D721Med (cell line): ENCODE data around the gene C1QTNF7.

Source experiments
- DNase-seq: peaks from one replicate; pipeline ENCODE4 v3.0.0; 2011; ENCODE audit warnings: low spot score; ENCODE audit not compliant: insufficient read length
- FAIRE-seq: peaks from 2 replicates; lab custom pipeline; 2011; peaks lifted over from hg19 to GRCh38; lab: Jason Lieb, UNC
- TF ChIP-seq, protein P1 (sequence below): IDR thresholded peaks from 2 replicates; pipeline ENCODE4 v1.5.1; 2012; ENCODE audit warnings: mild to moderate bottlenecking, control low read depth; ENCODE audit not compliant: insufficient read depth; ENCODE audit errors: missing control alignments

Gene C1QTNF7

DNA sequence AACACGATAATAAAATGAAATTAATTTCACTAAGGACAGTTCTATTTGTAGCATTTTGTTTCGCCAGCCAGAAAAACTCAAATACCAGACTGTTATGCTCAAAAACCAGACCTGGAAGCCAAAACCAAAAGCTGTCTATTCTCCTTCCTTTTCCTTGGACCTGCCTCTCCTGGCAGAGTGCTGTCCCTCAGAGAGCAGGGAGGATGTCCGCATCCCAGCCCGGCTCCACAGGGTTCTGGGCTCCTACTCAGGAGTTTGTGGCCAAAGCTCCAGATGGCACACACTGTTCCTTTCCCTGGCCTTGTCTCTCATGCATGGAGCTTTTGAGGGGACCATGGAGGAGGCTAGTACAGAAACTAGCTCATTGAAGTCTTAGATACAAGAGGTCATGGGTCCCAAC is 41.9 kb upstream of the C1QTNF7 start:
- TF ChIP-seq, protein P1, sequence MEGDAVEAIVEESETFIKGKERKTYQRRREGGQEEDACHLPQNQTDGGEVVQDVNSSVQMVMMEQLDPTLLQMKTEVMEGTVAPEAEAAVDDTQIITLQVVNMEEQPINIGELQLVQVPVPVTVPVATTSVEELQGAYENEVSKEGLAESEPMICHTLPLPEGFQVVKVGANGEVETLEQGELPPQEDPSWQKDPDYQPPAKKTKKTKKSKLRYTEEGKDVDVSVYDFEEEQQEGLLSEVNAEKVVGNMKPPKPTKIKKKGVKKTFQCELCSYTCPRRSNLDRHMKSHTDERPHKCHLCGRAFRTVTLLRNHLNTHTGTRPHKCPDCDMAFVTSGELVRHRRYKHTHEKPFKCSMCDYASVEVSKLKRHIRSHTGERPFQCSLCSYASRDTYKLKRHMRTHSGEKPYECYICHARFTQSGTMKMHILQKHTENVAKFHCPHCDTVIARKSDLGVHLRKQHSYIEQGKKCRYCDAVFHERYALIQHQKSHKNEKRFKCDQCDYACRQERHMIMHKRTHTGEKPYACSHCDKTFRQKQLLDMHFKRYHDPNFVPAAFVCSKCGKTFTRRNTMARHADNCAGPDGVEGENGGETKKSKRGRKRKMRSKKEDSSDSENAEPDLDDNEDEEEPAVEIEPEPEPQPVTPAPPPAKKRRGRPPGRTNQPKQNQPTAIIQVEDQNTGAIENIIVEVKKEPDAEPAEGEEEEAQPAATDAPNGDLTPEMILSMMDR: no peak
- no peak for DNase-seq
- FAIRE-seq: no peak

DNA sequence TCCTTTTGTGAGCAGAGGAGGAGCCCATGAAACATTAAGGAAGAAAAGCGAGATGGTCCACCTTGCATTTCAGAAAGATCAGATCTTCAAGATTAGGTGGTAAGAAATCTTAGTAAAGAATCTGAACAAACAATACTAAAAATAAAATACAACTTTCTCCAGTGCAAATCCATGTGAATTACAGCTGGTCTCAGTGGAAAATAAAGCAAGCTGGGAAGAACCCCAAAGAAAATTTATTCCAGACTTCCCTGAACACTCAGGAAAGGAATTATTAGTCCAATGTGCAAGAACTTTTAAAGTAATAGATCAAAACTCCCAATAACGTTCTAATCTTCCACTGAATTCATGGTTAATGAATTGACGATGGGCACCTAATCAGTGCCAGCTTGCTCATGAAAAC is 37.3 kb upstream of the C1QTNF7 start:
- no peak for FAIRE-seq
- DNase-seq: no peak
- TF ChIP-seq, protein P1: no peak

DNA sequence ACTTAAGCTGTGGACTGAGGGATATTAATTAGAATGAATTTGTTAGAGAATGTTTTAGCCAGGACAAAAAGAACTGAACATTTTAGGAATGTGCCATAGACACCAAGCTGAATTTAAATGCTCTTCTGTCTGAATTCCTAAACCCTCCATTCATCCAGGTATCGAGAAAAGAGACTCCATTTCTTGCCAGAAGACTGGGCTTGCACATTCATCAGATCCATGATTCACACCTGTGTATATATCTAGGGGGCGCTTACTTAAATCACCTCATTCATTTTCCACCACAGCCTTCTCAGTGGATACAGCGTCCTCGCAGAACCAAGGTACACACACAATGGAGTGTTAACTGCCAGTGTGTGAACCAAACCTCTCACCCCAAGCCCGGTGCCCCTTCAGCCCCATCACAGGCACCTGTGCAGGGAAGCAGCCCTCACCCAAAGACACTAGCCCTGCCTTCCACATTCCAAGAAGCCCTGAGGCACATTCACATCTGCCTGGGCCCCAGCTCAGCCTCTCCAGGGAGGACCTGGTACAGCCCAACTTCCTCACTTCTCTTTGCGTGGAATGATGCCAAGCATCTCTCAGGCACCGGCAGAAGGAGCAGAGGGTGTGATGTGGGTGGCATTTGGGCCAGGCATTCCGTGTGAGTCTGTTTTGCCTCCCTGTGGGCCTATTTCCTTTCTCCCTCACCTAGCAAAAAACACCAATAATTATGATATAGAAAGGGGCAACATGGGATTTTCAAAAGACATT is 35.6 kb upstream of the C1QTNF7 start:
- DNase-seq (no peak), FAIRE-seq (no peak)
- TF ChIP-seq, protein P1: no peak

DNA sequence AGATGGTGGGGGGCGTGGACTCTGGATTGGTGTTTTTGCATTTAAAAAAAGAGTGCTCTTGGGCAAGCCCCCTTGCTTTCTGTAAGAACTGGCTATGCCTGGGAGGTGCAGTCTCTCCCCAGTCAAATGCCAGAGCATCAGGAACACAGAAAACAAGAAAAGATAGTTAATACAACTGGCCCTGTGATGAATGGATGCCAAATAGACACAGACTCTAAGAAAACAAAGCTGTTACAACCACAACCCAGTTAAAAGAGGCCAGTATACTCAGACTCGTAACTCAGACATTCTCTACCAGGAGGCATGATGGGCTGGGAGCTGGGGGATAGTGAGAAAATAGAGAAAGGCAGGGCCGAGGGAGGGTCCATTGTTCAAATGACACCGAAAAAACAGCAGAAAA is 32.5 kb upstream of the C1QTNF7 start:
- FAIRE-seq (no peak), DNase-seq (no peak)
- TF ChIP-seq, protein P1: no peak

DNA sequence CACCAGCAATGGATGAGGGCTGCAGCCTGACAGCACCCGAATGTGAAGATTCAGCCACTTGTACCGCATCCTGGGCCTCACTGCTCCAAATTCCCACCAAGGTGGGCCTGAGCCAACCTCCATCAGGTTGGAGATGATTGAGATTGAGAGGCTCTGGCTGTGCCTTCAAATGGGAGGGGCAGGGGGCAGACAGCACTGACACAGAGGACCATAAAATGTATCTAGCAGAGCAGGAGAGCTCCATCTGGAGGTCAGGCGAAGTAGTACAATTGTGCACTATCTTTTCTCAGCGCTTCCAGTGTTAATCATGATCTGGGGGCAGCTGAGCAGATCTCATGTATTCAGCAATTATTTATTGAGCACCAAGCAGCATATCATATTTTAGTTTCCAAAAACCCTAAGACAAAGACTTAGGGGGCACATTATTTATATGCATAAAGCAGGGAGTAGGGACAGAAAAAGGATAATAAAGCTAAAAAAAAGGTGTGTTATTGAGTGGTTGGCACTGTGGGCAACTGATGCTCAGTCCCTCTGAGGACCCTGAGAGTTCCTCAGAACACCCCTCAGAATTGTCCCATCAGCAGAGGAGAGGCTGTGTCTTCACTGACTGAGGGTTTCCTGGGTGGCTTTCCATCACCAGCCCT is 31.6 kb upstream of the C1QTNF7 start:
- FAIRE-seq (no peak), DNase-seq (peak; percentile 15)
- TF ChIP-seq, protein P1: peak; percentile 57

DNA sequence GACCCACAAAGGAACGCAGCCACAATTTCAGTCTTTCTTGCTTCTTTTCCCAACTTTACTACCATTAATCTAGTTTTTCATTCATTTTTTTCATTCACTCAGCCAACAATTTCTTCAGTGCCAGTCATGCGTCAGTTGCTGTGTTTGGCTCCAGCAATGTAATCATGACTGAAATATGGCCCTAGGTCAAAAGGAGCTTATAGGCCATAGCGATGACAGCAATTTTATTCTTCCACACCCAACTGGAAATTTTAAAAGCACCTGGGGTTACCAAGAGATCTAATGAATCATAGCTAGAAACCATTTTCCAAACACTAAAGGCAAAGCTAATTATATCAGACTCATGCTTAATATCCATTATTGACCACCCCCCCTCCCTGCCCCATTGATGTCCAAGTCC is 29.8 kb upstream of the C1QTNF7 start:
- TF ChIP-seq, protein P1: no peak
- FAIRE-seq (no peak), DNase-seq (no peak)

DNA sequence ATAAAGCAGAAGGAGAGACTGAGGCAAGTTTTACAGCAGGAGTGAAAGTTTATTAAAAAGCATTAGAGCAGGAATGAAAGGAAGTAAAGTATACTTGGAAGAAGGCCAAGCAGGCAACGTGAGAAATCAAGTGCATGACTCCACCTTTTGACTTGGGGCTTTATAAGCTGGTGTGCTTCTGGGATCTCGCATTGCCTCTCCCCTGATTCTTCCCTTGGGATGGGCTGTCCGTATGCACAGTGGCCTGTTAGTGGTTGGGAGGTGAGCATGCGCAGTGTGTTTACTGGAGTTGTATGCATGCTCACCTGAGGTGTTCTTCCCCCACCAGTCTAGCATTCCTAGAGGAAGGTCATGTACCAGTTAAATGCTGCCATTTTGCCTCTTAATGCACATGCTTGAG is 29.1 kb upstream of the C1QTNF7 start:
- DNase-seq (no peak), FAIRE-seq (no peak)
- TF ChIP-seq, protein P1: no peak
